Right hindlimb (tissue), 1 donor: Measurements from ENCODE around the gene KLHL3.
"Not testable (repeated sequence)": the region's sequence is repeated elsewhere in the genome, so short reads cannot be mapped to it uniquely, and the experiment has no call there.

ENCODE experiments used
- DNase-seq: peaks from one replicate; pipeline ENCODE4 v3.0.0-alpha.2; 2018

Gene KLHL3

DNA sequence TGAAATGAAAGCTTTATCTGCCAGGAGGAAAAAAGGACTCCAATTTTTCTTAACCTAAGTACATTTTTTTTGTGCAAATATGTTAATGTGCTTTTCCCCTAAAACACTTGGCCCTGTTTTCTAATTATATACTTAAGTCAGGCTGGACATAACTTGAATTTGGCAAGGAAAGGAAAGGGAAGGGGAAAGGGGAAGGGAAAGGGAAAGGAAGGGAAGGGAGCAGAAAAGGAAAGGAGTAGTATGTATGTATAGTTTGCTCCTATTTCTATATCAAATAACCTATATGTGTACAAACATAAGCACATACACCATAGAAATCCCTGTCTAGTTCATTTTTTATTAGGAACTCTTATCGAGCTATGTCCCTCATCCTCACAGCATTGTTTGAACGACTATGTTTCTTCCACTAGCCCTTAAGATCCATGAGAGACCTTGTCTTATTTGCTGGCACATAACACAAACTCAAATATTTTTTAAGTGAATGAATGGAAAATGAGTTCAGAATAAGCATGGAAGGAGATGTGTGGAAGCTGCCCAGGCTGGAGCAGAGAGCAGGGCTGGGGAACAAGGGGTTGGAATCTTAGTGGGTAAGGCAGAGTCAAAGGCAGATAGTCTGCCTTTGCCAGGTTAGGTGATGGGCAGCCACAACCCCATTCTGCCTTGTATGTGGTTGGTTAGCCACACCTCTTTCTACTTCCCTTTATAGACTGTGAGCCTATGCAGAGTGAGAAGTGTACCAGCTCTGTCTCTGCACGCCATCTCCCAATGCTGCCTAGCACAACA is 70.0 kb downstream of the KLHL3 start:
- DNase-seq: peak; percentile 60

GRCh38 chr5:137660349-137660817 is 75.5 kb downstream of the KLHL3 start:
- DNase-seq: peak; percentile 75

- DNase-seq: no peak
These were observed 76.7 kb downstream of the KLHL3 start for GRCh38 chr5:137659209-137659608.

DNA sequence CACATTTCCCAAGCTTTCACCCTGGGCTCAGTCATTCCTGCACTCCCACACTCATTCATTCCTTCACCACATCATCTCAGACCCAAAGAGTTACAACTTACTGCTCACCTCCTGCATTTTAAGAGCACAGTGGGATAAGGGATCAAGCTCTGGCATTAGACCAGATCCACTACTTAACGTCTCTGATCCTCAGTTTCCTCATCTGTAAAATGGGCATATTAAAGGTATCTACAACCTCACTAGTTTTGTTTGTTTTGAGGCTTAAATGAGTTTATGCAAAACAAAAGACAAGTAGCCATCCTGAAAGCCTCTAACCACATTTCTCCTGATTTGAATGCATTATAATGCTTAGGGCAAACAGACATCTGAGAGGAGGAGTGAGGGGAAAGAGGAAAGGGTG is 77.6 kb downstream of the KLHL3 start:
- no peak for DNase-seq

DNA sequence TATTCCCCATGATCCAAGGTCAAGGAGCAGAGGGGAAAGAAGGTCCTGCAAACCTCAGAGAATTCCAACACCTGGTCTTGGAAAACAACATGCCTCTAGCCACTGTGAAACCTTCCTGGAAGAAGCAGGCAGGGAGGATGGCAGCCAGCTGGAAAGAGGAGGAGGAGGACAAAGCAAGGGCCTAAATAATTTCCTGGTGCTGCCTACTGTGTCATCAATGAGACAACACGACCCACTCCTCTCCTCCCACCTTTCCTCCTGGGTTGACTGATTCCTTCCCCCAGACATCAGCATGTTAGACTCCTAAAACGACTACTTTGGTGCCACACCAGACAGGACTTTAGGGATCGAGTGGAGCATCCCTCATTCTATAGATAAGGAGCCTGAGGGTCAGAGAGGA is 78.8 kb downstream of the KLHL3 start:
- no peak for DNase-seq

DNA sequence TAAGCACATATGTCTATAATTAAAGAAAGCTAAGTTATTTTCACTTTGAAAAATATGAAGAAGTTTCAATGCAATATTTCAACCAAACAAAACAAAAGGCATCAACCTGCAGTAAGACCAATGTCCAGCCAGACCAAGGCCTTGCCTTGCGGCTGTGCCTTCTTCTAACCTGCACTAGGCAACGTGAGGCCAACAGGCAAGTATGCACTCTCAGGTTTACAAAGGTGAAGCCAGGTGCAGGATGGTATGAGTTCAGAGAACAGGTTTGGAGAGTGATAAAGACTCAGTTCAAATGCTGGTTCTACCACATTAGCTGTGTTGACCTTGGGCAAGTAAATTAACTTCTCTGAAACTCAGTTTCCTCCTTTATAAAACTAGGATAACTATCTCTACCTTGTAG is 79.3 kb downstream of the KLHL3 start:
- DNase-seq: no peak

GRCh38 chr5:137651022-137651421 is 84.9 kb downstream of the KLHL3 start:
- DNase-seq: no peak

DNA sequence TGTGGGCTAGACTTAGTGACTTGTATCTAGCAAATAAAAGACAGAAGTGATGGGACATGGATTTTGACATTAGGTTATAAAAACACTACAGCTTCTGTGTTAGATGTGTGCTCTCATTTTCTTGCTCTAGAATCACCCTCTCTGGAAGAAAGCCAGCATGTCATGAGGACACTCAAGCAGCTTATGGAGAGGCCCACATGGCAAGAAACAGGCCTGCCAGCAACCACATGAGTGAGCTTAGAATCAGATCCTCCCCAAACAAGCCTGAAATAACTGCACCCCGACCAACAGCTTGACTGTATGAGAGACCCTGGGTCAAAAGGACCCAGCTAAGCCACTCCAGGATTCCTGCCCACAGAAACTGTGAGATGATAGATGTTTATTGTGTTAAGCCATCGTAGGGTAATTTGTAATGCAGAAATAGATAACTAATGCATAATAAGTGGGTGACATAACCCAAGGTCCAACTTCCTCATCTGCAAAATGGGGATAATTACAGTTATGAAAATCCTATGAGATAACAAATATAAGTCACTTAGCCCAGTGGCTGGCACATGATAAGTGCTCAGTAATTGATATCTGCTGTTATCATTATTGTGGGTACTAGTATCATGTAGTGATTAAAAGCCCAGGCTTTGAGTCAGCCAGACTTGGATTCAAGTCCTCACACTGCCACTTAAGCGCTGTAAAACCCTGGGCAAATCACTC is 86.5 kb downstream of the KLHL3 start:
- DNase-seq: no peak

GRCh38 chr5:137648361-137648760 is 87.5 kb downstream of the KLHL3 start:
- no peak for DNase-seq

DNA sequence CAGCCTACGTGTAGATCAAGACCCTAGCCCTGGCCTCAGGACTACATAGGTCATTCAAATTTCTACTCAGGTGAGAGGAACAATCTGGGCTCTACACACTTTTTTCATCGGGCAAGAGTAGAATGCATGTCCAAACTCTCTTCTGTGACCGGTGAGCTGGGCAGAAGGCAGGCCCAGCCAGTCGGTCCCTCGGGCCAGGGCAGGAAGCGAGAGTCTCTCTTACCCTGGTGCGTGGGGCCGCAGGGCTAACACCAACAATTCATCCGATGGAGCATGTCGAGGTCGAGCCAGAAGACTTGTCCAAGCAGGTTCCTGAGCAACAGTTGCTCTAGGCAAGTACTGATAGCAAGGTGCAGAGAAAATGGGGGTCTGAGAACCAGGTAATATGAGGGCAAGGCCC is 88.5 kb downstream of the KLHL3 start:
- no peak for DNase-seq

DNA sequence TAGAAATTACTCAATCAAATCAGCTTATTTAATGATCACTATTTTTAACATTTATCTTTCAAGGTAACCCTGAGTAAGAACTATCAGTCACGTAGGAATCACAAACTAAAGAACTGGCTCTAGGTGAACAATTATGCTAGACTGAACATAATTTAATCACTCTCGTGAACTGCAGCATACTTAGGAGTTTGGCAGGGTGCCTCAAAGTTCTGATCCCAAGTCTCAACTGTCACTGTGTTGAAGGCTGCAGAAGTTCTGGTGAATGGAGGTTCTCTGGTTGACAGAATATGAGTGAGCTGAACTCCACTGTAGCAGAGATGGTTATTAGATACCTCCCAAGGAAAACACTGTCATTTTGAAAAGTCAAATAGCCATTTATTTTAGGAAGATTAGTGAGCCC is 89.1 kb downstream of the KLHL3 start:
- DNase-seq: no peak

DNA sequence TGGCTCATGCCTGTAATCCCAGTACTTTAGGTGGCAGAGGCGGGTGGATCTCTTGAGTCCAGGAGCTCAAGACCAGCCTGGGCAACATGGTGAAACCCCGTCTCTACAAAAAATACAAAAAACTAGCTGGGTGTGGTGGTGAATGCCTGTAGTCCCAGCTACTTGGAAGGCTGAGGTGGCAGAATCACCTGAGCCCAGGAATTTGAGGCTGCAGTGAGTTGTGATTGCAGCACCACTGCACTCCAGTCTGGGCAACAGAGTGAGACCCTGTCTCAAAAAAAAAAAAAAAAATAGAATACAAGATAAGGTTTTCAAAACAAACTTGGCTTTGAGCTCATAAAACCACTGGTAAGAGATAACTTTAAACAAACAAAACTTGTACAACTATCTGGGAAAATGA is 92.8 kb downstream of the KLHL3 start:
- not testable (repeated sequence) for DNase-seq

DNA sequence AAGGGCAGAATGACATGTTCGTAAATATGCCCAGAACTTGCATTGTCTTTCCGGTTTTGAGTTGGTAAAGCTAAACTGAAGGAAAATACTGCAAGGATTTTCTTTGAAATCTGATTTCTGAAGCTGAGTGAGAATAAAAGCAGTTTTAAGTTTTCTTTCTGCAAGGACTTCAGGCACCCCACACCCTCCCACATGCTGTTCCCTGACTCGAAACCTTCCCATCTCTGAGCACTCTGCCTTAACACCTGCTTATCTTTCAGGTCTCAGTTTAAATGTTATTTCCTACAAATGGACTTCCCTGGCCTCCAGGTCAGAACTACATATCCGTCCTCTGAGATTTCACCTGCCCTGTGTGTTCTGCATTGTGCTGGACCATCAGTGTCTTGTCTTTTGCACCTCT is 93.8 kb downstream of the KLHL3 start:
- DNase-seq: no peak

- no peak for DNase-seq
These were observed 94.7 kb downstream of the KLHL3 start for GRCh38 chr5:137641148-137641547.

DNA sequence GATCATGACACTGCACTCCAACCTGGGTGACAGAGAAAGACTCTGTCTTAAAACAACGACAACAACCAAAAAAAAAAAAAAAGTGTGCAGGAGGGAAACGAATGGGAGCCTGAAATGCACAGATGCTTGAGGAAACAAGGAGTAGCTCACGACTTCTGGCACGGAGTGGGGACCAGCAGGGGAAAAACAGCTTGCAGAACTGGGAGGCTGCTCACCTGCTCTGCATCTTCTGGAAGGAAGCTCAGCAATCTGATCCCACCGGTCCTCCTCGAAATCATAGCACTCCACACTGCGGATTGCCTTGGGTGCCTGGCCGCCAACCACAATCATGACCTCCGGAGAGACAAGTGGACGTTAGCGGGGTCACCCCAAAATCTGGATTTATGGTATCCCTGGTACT is 96.2 kb downstream of the KLHL3 start:
- DNase-seq: no peak

DNA sequence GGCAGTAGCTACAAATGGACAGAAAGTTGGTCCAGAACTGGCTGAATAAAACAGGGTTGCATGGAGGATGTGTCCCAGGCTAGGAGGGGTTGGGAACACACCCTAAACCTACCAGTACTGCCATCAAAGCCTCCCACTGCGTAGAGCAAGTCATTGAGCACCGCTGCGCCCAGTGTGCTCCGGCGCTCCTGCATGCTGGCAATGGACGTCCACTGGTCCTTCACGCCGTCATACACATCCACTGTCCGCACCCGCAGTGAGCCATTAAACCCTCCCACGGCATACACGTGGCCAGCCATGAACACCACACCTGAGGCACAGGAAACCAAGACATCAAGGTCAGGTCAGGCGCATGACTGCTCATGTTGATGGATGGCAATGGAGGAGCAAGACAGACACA is 97.0 kb downstream of the KLHL3 start:
- DNase-seq: no peak

GRCh38 chr5:137636830-137637714 is 98.8 kb downstream of the KLHL3 start:
- DNase-seq: no peak

- no peak for DNase-seq
These were observed 99.8 kb downstream of the KLHL3 start for GRCh38 chr5:137636099-137636498.

DNA sequence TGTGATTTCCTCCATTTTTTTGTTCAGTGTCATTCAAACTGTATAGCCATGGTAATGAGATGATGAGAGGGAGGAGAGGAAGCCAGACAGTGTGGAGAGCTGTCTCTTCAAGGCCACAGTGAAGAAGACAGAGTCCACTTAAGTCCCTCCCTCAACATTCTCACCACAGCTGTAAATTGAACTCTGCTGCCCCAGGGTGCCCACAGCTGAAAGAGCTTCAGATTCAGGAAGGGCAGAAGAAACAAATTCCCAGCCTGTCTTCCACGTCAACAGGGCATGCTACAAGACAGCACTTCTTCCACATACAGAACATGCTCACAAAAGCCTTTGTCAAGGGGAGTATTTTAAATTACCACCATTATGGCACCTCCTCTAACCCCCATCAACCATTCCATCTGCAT is 100.4 kb downstream of the KLHL3 start:
- no peak for DNase-seq

- no peak for DNase-seq
These were observed 102.0 kb downstream of the KLHL3 start for GRCh38 chr5:137633896-137634295.

DNA sequence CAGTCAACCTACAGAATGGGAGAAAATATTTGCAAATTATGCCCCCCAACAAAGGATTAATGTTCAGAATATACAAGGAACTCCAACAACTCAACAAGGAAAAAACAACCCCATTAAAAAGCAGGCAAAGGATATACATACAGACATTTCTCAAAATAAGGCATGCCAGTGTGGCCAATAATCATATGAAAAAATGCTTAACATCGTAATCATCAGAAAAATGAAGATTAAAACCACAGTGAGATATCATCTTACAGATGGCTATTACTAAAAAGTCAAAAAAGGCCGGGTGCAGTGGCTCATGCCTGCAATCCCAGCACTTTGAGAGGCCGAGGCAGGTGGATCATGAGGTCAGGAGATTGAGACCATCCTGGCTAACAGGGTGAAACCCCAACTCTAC is 103.2 kb downstream of the KLHL3 start:
- no peak for DNase-seq

GRCh38 chr5:137631453-137631852 is 104.4 kb downstream of the KLHL3 start:
- DNase-seq: no peak

DNA sequence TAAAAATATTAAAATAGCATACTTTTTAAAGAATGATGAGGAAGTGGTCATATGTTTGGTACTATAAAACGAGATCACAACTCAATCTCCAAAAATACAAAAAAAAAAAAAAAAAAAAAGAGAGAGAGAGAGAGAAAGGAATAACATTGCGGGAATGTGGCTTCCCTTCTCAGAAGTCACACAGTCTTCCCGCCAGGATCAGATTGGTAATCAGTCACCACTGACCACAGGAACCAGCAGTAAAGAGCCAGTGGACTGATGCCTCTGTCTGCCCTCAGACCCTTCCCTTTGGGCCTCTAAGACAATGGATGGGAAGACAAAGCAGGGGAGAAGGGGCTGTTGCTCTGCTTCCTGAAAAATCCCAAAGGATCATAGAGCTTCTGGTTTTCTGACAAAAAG is 104.9 kb downstream of the KLHL3 start:
- DNase-seq: no peak
